NB4 (cell line): ENCODE measurements around the gene DYDC2.

ENCODE experiments used
- CTCF ChIP-seq: IDR thresholded peaks from one replicate; pipeline ENCODE4 v1.5.1; 2012; ENCODE audit warnings: low read depth, low read length
- MAX ChIP-seq: IDR thresholded peaks from 2 replicates; pipeline ENCODE4 v1.6.1; 2011; ENCODE audit warnings: low read depth, low read length
- MYC ChIP-seq: IDR thresholded peaks from 2 replicates; pipeline ENCODE4 v1.6.1; 2011; ENCODE audit warnings: low read depth, low read length
- POLR2A ChIP-seq: IDR thresholded peaks from 2 replicates; pipeline ENCODE4 v1.6.1; 2011; ENCODE audit warnings: mild to moderate bottlenecking; ENCODE audit not compliant: insufficient read length; ENCODE audit errors: extremely low read depth

- TF ChIP-seq CTCF (no peak), MYC (no peak), POLR2A (no peak), MAX (no peak)
These were observed 34.4 kb upstream of the DYDC2 start for GRCh38 chr10:80322158-80322557.
